ENCODE measurements around the gene GOLGA6C.

GOLGA6C gene

GRCh38 chr15:75233504-75234190 is 24.5 kb upstream of the GOLGA6C start:
- no peak for DNase-seq (ENCODE audit: extremely low spot score)
- POLR2A ChIA-PET: no interaction called here
- CTCF ChIA-PET: no interaction called here
- no peak for TF ChIP-seq NFRKB (IDR thresholded peaks at IDR 0.05)
- TF ChIP-seq L3MBTL2 (conservative IDR thresholded peaks at IDR 0.05): no peak
- TF ChIP-seq CTBP1 (IDR thresholded peaks at IDR 0.05; ENCODE audit: borderline replicate concordance): no peak
- no peak for TF ChIP-seq BHLHE40 (IDR thresholded peaks at IDR 0.05; ENCODE audit: borderline replicate concordance)
- TF ChIP-seq ELF4 (IDR thresholded peaks at IDR 0.05): no peak
- TF ChIP-seq SP1 (IDR thresholded peaks at IDR 0.05): no peak
- TF ChIP-seq SUZ12 (IDR thresholded peaks at IDR 0.05): no peak
- no peak for TF ChIP-seq TARDBP (IDR thresholded peaks at IDR 0.05)
- TF ChIP-seq PKNOX1 (IDR thresholded peaks at IDR 0.05): no peak
- TF ChIP-seq ARNT (IDR thresholded peaks at IDR 0.05): no peak

GRCh38 chr15:75234191-75234810 is 23.8 kb upstream of the GOLGA6C start:
- ChIA-PET CTCF (no interaction called here), POLR2A (no interaction called here)
- no peak for DNase-seq (ENCODE audit: extremely low spot score)
- TF ChIP-seq BHLHE40 (IDR thresholded peaks at IDR 0.05; ENCODE audit: borderline replicate concordance): no peak
- no peak for TF ChIP-seq PKNOX1 (IDR thresholded peaks at IDR 0.05)
- no peak for TF ChIP-seq FOXM1 (IDR thresholded peaks at IDR 0.05; ENCODE audit: borderline replicate concordance)
- TF ChIP-seq SUZ12 (IDR thresholded peaks at IDR 0.05): no peak
- TF ChIP-seq ELF4 (IDR thresholded peaks at IDR 0.05): no peak
- no peak for TF ChIP-seq FOXK2 (IDR thresholded peaks at IDR 0.05)
- no peak for TF ChIP-seq LEF1 (IDR thresholded peaks at IDR 0.05; ENCODE audit: borderline replicate concordance)
- TF ChIP-seq TARDBP (IDR thresholded peaks at IDR 0.05): no peak
- TF ChIP-seq CTBP1 (IDR thresholded peaks at IDR 0.05; ENCODE audit: borderline replicate concordance): no peak
- TF ChIP-seq SP1 (IDR thresholded peaks at IDR 0.05): no peak
- TF ChIP-seq HDGF (IDR thresholded peaks at IDR 0.05; ENCODE audit: borderline replicate concordance): no peak
- TF ChIP-seq L3MBTL2 (conservative IDR thresholded peaks at IDR 0.05): no peak
- no peak for TF ChIP-seq ZNF384 (IDR thresholded peaks at IDR 0.05)
- no peak for TF ChIP-seq NFRKB (IDR thresholded peaks at IDR 0.05)
- no peak for TF ChIP-seq FOXA1 (IDR thresholded peaks at IDR 0.05)
- no peak for TF ChIP-seq ARNT (IDR thresholded peaks at IDR 0.05)

GRCh38 chr15:75235051-75235673 is 23.0 kb upstream of the GOLGA6C start:
- ChIA-PET CTCF (no interaction called here), POLR2A (no interaction called here)

GRCh38 chr15:75235760-75236729 is 22.1 kb upstream of the GOLGA6C start:
- ChIA-PET POLR2A (no interaction called here), CTCF (no interaction called here)
- TF ChIP-seq NFRKB (IDR thresholded peaks at IDR 0.05) (no peak), TARDBP (IDR thresholded peaks at IDR 0.05) (no peak), SUZ12 (IDR thresholded peaks at IDR 0.05) (no peak), CTBP1 (IDR thresholded peaks at IDR 0.05; ENCODE audit: borderline replicate concordance) (no peak), SP1 (IDR thresholded peaks at IDR 0.05) (no peak), ZNF384 (IDR thresholded peaks at IDR 0.05) (no peak), LEF1 (IDR thresholded peaks at IDR 0.05; ENCODE audit: borderline replicate concordance) (no peak), FOXK2 (IDR thresholded peaks at IDR 0.05) (no peak), L3MBTL2 (conservative IDR thresholded peaks at IDR 0.05) (no peak), FOXM1 (IDR thresholded peaks at IDR 0.05; ENCODE audit: borderline replicate concordance) (no peak), HDGF (IDR thresholded peaks at IDR 0.05; ENCODE audit: borderline replicate concordance) (no peak), PKNOX1 (IDR thresholded peaks at IDR 0.05) (no peak), BHLHE40 (IDR thresholded peaks at IDR 0.05; ENCODE audit: borderline replicate concordance) (no peak), ELF4 (IDR thresholded peaks at IDR 0.05) (no peak), FOXA1 (IDR thresholded peaks at IDR 0.05) (no peak), ARNT (IDR thresholded peaks at IDR 0.05) (no peak)
- no peak for DNase-seq (ENCODE audit: extremely low spot score)

More at GRCh38 chr15:75235051-75235673, 23.0 kb upstream of the GOLGA6C start:
- TF ChIP-seq FOXK2 (IDR thresholded peaks at IDR 0.05): no peak
- no peak for DNase-seq (ENCODE audit: extremely low spot score)

GRCh38 chr15:75237316-75237982 is 20.7 kb upstream of the GOLGA6C start:
- TF ChIP-seq FOXM1 (IDR thresholded peaks at IDR 0.05; ENCODE audit: borderline replicate concordance) (no peak), SUZ12 (IDR thresholded peaks at IDR 0.05) (no peak), ELF4 (IDR thresholded peaks at IDR 0.05) (no peak), FOXA1 (IDR thresholded peaks at IDR 0.05) (no peak), NFRKB (IDR thresholded peaks at IDR 0.05) (no peak), ARNT (IDR thresholded peaks at IDR 0.05) (no peak), ZNF384 (IDR thresholded peaks at IDR 0.05) (no peak), PKNOX1 (IDR thresholded peaks at IDR 0.05) (no peak), LEF1 (IDR thresholded peaks at IDR 0.05; ENCODE audit: borderline replicate concordance) (no peak), BHLHE40 (IDR thresholded peaks at IDR 0.05; ENCODE audit: borderline replicate concordance) (no peak)
- DNase-seq (ENCODE audit: extremely low spot score): no peak
- ChIA-PET POLR2A (interaction anchor here (1.1 kb wide), 1 partner anchor 10 kb away, joined by 4 read pairs; no protein-coding TSS in a partner anchor), CTCF (no interaction called here)
